GM18868 (cell line): ENCODE results near the gene C9orf78.

Source experiments
- ATAC-seq: cut with Tn5 transposase; IDR thresholded peaks from one replicate; pipeline ENCODE4 v1.9.1; 2021; ENCODE audit warnings: mild to moderate bottlenecking, moderate library complexity; ENCODE audit not compliant: unreplicated experiment

C9orf78 gene

GRCh38 chr9:129777769-129778130 is 57.3 kb downstream of the C9orf78 start:
- ATAC-seq, result no peak
